Hematopoietic multipotent progenitor cell treated with erythropoietin and hydrocortisone succinate and interleukin-3 and kit ligand, for 6 days (in vitro differentiated cells): ENCODE data around the gene NLGN1.
"Not testable (repeated sequence)": the region's sequence is repeated elsewhere in the genome, so short reads cannot be mapped to it uniquely, and the experiment has no call there.

Source experiments
- DNase-seq: peaks from one replicate; pipeline ENCODE4 v3.0.0-alpha.2; 2015

NLGN1 gene

DNA sequence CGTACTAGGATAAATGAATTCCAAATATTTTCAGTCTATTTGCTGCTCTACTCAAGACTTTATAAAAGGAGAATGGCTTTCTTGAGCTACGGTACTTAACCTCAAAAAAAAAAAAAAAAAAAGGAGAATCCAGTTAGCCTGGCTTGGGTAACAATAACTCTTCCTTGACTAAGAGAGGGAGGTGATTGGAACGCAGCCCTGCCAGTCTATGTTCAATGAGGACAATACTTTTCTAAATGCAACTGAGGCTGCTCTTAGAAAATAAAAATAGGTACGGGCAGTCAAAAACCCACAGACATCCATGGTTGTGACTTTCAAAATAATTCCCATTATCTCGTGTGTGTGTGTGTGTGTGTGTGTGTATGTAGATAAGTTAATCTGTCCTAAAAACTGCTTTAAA lies 799.9 kb downstream of the NLGN1 start:
- DNase-seq, result no peak

DNA sequence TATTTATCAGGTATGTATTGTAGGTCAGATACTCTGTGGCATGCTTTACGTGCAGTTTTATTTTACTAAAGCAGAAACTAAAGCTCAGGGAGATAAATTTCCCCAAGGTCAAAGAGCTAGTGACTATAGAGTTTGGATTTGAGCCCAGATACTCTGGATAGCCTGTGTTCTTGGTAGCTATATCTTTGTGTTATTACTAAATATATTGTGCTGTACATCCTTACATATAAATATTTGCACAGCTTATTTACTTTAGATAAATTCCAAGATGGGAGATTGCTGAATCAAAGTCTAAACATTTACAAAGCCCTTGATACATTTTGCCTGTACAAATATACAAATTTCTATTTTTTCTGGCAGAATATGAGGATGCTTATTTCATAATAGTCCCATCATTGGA lies 800.7 kb downstream of the NLGN1 start:
- no peak for DNase-seq

DNA sequence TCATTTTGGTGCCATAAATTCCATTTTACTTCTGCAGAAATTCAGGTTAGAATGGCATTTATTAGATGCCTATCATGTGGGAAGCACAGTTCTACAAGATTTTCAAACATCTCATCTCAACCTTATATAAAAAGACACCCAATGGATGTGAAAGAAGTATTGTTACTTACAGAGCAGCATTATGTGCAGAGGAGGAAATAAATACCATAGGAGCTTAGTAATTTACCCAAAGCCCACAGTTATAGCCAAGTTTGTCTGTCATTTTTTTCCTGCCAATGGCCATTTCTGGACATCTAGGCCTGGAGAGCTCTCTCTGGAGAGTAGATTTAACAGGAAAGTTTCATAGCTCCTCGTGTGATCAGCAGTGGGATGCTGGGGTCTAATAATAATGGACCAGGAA lies 802.2 kb downstream of the NLGN1 start:
- no peak for DNase-seq

DNA sequence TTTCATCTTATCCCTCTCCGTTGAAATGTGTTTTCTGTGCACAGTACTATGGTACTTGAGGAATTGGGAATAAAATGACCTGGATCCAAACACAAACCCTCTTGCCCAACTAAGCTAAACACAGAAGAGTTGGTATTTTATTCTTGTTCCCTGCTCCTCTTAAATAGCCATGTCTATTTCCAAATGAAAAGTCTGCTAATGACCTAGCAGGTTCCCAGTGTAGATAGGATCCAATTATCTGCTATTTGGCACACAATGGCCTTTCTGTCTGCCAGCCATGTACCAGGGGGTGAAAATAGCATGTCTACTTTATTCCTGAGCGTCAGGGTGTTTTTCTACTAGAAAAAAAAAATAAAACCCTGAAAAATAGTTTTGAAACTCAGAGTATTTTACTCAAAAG lies 804.6 kb downstream of the NLGN1 start:
- DNase-seq, result no peak

DNA sequence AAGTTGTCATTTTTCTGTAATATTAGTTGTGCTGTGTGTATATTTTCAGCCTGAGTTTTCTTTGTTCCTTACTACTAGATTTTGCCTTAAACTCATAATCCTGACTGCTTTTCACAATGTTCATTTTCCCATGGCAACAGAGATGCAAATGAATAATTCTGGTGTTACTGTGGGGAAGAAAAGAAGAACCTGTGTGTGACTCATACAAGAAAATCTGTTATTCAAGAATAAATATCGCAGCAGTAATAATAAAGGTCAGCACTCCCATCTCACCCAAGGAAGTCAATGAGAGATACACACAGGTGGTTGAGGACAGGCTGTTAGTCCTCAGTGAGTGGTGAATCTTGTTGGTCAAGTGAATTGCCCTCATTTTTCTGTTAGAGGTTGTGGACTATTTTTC lies 805.0 kb downstream of the NLGN1 start:
- DNase-seq, result no peak

DNA sequence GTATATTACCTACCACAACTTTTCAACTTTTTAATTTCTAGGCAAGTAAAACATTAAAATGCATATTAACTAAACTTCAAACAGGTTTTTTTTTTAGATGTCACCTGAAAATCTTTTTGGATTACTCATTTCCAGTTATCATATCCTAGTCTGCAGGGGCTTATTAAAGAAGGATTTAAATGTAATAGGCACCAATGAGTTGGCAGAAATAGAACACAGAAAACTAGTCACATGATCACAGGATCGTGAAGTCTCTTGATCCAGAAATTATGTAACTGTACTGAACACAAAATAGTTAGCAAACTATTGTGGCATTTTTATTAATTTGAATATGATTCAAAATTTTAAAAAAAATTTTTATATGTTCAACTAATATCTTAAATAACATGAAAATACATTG lies 807.2 kb downstream of the NLGN1 start:
- no peak for DNase-seq

DNA sequence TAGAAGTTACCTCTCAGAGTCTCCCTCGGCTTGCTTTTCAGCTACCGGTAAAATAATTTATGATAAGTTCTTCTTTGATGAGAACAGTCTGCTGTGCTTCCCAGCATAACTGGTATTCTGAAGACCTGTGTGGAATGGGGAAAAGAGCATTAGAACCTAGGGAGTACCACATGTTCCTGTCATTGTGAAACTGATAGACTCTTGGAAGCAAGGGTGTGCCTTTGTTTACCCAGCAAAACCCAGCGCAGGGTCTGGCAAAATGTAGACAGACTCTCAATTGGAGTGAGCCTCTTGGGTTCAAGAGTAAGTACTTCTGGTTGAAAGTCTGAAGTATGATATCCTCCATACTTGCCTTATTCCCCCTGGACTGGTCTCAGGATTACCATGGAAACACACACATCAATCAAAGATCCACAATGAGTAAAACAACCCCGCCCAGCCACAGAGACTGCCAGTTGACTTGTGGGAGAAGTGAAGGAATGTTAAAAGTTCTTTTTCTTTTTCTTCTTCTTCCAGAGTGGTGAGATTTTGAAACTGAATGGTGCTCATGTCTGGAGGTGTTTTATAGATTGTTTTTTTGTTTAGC lies 809.2 kb downstream of the NLGN1 start:
- DNase-seq, result no peak

DNA sequence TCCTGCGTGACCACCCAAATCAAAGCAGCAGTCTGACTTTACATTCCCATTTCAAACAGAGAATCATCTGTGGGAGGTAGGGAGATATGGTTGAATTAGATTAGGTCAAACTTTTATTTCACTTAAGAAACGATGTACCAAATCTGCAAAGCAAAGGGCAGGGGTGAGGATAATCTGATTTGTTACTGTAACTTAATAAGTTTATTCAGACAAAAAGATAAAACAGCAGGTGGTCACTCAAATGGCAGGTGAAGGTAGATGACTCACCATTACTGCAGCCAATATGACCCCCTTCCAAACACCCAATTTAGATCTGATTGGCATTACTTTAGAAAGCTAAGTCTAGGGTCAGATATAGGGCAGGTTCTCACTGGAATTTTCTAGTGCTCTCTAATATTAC lies 810.6 kb downstream of the NLGN1 start:
- DNase-seq, result no peak

DNA sequence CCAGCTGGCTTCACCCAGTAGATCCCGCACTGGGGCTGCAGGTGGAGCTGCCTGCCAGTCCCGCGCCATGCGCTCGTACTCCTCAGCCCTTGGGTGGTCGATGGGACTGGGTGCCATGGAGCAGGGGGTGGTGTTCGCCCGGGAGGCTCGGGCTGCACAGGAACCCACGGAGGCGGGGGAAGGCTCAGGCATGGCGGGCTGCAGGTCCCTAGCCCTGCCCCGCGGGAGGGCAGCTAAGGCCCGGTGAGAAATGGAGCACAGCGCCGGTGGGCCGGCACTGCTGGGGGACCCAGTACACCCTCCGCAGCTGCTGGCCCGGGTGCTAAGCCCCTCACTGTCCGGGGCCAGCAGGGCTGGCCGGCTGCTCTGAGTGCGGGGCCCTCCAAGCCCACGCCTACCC lies 814.4 kb downstream of the NLGN1 start:
- not testable (repeated sequence) for DNase-seq

DNA sequence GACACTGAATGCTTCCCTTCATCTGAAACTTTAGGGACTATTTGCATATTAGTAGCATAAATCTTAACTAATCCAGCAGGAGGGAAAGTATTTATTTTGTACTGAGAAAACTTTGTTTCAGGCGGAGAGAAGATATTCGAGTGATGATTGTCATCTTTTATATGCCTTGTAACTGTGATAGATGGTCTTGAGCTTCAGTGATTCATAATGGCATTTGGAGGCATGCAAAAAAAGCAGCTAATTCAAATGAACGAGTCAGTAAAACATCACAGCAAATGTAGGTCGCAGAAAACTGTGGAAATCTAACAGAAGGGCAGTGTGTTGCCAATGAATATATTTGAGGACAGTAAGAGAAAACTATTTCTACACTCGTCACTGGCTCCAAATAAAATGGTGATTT lies 817.9 kb downstream of the NLGN1 start:
- no peak for DNase-seq

DNA sequence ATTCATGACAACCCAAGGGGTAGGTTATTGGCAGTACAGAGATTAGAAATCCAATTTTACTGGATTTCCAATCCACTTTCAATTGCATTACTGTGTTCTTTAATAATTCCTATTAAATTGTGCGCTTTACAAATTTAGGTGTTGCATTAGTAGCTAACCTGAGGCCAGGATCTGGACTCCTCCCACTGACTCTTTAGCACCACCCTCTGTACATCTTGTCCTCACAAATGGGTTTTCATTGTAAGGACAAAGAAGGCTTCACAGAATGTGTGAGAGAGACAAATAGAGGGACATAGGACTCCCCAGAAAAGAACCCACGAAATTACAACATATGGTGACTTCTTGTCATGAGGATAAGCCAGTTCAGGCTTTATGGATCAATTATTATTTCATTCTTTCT lies 818.5 kb downstream of the NLGN1 start:
- no peak for DNase-seq

DNA sequence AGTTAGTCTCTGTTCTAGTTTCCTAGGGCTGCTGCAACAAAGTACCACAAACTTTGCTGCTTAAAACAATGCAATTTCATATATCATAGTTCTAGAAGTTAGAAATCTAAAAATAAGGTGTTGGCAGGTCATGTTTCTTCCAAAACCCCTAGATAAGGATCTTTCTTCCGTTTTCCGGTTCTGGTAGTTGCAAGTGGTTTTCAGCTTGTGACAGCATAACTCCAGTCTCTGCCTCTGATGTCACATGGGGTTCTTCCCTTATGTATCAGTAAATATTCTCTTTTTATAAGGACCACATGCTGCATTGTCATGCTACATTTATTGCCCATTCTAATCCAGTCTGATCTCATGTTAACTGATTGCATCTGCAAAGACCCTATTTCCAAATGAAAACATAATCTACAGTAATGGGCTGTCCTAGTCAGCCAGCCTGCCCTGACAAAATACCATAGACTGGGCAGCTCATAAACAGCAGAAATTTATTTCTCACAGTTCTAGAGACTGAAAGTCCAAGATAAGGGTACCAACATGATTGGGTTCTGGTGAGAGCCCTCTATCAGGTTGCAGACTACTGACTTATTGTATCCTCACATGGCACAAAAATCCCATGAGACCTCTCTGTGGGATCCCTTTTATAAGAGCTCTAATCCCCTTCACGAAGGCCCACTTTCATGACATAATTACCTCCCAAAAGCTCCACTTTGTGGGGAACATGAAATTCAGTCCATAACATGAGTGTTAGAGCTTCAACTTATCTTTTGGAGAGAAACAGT lies 819.6 kb downstream of the NLGN1 start:
- DNase-seq, result peak; percentile 27

DNA sequence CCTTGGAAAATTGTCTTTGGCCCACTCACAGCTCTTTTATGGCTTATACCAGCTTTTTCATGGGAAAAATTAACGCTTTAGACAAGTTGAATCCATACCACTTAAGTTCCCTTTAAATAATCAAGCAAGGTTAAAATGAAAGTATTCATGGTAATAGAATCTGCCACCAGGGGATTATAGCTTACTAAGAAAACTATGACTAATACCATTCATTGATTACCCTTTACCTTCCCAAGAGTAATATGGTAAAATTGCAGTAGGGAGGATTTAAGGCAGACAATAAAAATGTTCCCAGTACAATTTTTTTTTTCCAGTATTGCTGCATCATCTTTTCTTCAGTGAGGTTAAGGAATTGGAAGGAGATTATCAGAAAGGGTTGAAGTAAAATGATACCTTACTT lies 820.5 kb downstream of the NLGN1 start:
- DNase-seq, result no peak

DNA sequence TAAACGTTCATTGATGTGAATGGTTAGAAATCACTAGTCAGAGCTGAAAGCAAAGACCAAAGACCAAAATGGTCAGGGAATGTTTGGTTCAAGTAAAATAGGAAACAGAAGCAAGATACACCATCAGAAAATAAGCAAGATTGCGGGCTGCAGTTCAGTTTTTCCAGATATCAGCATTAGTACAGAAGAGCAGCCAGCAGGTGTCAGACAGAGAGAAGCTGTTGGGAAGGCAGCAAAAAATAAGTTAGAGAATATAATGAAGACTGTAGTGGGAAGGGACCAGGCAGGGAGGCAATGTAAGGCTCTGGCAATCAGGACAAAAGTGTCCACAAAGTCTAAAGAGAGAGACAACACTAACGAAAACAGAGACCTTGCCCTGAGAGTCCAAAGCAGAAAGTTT lies 822.2 kb downstream of the NLGN1 start:
- DNase-seq, result no peak

DNA sequence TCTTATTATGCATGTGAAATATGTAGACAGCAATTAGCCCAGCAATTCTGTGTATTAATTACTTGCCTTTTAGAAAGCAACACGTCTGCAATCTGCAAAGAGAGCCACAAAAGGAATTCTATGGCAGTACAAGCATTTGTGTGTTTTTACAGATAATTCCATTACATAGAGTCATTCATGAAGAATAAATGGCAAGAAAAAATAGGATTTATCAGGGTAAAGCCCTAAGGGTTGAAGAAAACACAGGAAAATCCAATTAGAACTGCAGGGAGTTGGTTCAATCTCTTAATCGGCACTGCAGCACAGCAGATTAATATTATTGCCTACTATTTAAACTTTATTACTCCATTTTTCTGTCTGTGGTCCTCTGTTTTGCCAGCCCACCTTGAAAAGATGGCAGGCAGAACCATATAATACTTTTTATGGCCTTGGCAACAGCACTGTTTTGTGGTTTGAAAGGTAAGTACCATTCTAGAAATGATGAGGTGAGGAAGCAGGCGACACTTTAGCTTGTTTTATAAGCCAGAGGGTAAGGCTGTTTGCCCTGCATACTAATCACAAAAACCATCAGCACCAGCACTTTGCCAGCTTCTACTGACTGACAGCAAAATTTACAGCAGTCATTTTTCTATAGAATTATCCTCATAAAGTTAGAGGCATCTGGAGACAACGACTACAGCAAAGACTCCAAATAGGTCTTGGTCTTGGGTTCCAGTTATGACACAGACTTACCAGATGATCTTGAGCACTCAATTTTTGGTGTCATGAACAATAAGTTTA lies 823.4 kb downstream of the NLGN1 start:
- no peak for DNase-seq

DNA sequence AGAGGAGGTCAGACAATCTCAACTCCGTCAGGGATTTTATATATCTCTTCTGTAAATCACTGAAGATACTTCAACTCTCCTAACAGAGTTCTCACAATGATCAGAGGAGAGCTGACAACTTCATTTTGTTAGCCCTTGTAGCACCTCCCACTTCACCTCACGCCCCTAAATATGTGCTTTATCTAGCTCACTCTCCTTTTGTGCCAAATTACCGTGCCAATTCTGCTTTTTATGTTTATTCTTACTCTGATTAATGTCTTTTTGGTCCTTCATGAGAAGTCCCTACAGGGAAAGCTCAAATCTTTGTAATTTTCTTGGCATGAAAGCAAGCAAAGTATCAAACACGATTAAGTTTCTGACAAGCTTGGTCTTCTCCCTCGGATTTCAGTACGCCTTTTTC lies 825.5 kb downstream of the NLGN1 start:
- no peak for DNase-seq

DNA sequence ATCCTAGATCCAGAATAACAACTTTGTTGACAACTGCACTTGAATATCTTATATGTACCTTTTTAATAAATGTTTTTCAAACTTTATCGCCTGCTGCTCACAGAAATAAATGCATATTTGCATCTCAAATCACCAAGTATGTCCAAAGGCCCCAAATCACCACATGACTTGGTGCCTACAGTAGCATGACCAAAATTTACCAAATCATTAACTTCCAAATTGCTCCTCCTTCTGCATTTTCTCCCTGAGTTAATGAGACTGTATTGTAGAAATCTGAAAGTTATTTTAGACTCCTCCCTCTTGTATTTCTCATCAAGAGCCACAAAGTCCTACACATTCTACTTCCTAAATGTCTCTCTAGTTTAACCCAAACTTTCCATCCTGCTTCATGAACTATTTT lies 826.1 kb downstream of the NLGN1 start:
- no peak for DNase-seq

DNA sequence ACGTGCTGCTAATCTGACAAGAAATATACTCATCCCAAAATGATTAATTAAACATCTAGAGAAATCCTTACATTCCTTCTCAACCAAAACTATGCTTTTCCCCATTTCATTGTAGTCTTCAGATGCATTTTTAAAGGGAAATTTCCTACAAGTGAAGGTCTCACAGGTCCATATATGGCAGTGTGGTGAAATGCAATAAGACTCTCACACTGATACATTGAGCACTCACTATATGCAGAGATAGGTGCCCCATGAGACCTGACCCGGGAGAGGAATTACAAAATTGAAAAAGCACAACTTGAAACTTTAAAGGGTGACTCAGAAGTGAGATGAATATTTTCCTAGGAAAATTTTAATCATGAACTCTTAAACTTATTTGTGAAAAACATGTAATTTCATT lies 832.4 kb downstream of the NLGN1 start:
- no peak for DNase-seq

DNA sequence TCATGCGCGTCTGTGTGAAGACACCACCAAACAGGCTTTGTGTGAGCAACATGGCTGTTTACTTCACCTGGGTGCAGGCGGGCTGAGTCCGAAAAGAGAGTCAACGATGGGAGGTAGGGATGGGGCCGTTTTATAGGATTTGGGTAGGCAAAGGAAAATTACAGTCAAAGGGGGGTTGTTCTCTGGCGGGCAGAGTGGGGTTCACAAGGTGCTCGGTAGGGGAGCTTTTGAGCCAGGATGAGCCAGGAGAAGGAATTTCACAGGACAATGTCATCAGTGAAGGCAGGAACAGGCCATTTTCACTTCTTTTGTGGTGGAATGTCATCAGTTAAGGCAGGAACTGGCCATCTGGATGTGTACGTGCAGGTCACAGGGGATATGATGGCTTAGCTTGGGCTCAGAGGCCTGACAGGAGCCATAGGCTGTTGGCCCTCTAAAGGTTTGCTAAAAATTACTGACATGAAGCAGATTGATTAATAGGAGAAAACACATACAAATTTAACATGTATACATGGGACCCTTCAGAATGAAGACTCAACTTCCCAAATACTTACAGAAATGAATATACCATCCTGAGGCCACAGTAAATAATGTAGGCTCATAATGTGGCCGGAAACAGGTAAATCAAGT lies 834.6 kb downstream of the NLGN1 start:
- not testable (repeated sequence) for DNase-seq

DNA sequence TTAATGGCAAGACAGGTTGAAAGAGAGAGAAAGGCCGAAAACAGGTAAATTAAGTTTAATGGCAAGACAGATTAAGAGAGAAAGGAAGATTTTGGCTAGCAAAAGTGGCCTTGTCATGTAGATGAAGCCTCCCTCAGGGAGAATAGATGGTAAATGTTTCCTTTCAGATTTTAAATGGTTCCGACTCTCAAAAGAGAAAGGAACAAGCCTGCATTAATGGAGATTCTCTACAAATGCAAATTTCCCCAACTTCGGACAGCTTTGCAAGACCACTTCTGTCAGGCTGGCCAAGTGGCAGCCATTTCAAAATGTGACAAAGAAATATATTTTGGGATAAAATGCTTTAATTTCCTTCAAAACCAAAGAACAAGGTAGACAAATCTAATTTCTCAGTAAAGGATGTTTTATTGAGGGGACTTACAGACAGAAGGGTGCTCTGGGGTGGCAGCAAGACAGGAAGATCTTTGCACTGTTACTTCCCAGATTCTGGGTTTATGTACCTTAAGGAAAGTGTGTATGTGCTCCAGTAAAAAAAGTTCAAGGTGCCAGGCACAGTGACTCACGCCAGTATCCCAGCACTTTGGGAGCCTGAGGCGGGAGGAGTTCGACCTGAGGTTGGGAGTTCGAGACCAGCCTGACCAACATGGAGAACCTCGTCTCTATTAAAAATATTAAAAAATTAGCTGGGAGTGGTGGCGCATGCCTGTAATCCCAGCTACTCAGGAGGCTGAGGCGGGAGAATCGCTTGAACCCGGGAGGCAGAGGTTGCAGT lies 835.3 kb downstream of the NLGN1 start:
- DNase-seq, result no peak

DNA sequence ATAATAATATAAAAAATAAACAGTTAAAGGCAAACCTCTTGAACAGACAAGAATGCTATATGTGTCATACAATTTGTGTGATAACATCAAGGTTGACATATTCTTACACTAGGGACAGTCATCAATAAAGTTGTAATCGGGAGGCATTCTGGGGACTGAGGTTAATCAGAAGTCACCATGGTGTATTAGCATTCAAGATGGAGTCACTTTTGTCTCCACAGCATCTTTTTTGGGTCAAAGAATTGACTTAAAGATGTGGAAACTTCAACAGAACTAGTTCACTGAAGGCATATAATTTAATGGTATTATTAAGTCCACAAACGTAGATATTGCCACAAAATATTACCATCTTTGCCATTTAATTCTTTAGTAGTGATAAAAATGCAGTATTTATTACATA lies 836.0 kb downstream of the NLGN1 start:
- DNase-seq, result no peak

DNA sequence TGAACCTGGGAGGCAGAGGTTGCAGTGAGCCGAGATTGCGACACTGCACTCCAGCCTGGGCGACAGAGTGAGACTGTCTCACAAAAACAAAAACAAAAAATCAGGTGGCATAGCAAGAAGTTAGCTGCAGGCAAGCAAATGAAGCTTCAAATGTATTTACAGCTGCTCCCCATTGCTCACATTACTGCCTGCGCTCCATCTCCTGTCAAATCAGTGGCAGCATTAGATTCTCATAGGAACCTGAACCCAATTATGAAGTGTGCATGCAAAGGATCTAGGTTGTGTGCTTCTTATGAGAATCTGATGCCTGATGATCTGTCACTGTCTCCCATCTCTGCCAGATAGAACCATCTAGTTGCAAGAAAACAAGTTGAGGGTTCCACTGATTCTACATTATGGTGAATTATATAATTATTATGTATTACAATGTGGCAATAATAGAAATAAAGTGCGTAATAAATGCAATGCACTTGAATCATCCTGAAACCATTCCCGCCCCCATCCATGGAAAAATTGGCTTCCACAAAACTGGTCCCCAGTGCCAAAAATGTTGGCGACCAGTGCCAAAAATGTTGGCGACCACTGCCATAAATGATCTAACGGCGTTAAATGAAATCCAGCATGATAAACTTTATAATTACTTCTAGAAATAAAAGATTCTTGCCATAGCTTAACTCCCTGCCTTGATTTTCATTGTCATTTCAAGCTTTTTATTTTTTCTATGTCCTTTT lies 844.9 kb downstream of the NLGN1 start:
- no peak for DNase-seq
